ENCODE data around the gene CBFA2T2.
A peak's percentile ranks its signal among the peaks of the same experiment; 100 is the strongest.

Gene CBFA2T2

DNA sequence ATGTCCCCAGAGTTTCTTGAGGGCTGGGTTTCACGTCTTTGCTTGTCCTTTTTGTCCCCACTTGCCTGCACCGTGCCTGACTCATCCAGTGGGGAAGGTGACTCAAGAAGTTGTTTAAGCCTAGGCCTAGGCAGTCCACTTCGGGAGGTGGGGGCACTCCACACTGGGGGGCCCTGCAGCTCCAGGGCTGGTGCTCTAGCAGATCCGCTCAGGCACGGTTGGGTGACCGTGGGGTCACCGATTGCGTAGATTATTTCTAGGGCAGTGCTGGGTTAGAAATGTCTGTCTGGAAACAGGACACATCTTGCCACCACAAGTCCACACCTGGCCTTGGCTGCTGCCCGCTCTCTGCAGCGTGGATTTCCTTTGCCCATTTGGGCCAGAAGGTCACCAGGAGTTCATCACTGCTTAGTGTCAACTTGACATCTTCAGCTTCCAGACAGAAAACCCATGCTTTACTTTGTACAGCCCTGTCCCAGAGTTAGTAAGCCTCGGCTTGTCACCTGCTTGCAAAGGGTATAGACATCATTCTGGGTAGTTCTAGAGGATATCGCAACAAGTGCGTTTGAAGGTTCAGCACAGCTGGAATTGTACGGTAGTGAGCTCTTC lies 158.6 kb downstream of the CBFA2T2 start:
- no peak for TF ChIP-seq CTCF (conservative IDR thresholded peaks at IDR 0.05)
- peak overlapping the region; percentile 99 for H3K27ac ChIP-seq

GRCh38 chr20:33649201-33649681 lies 159.3 kb downstream of the CBFA2T2 start:
- TF ChIP-seq CTCF (conservative IDR thresholded peaks at IDR 0.05) = no peak
- peak overlapping the region; percentile 99 for H3K27ac ChIP-seq

DNA sequence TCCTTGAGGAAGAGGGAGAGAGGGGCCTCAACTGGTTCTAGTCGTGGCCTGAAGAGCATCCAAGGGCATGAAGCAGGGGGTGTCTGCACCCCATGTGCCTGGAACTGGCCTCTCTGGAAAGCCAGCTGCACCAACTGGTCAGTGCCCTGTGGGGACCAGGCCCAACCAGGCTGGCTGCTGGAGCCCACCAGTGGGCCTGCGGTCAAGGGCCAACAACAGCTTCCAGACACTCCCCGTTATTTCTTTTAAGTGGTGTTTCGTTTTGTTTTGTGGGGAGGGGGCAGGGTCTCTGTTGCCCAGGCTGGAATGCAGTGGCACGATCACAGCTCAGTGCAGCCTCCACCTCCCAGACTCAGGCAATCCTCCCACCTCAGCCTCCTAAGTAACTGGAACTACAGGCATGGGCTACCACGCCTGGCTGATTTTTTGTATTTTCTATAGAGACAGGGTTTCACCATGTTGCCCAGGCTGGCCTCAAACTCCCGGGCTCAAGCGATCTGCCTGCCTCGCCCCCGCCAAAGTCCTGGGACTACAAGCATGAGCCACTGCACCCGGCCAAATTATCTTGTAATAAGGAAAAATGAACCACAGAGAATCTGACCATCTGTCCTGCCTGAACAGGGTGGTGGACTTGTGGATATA lies 160.3 kb downstream of the CBFA2T2 start:
- peak overlapping the region; percentile 99 for H3K27ac ChIP-seq

DNA sequence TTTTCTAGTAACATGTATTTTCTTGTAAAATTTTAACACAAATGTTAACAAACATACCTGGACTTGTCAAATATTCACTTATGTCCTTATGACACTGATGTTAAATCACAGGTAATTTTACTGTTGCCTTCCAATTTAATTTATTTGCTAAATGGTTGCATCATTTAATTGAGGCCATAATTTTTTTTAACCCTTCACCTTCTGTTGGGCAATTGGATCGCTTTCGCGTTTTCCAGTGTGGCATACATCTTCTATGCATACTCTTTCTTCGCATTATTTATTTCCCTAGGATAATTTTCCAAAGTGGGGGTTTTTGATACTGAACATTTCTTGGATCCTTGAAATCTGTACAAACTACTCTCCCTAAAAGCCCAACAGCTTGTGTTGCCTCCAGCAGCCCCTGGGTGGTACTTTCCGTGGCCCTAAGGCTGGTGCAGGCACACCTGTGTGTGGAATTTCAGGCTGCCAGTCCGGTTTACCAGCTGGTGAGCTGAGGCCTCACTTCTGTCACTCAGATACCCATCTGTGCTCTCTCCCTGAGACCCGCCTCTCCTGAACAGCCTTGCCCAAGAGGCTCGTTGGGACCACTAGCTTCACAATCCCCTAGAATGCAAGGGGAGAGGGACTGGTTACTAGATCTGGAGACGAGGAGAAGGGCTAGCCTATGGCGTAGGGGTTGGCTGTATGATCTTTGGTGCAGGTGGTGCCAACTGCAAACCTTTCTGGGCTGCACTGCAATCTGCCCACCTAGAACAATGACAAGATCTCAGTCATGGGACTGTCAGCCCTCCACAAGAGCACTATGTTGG lies 161.1 kb downstream of the CBFA2T2 start:
- TF ChIP-seq CTCF (conservative IDR thresholded peaks at IDR 0.05) = no peak
- H3K27ac ChIP-seq = peak overlapping the region; percentile 99

More for the DNA sequence above, 160.3 kb downstream of the CBFA2T2 start:
- no peak for TF ChIP-seq CTCF (conservative IDR thresholded peaks at IDR 0.05)

DNA sequence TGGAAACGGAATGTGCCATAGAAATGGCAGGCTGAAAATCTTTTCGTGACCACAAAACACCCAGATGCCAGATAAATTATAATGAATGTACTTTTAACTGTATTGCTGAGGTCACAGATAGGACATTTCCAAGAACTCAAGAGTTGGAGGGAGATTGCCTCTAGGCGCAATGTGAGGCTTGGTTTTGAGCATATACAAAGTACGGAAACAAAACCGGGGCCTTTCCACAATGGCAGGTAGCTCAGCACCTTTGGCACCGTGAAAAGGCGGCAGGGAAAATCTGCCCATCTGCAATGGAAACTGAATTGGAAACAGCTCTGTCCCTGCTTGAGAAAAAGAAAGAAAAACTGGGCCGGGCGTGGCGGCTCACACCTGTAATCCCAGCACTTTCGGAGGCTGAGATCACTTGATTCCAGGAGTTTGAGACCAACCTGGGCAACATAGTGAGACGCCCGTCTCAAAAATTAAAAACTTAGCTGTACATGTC lies 161.7 kb downstream of the CBFA2T2 start:
- no peak for TF ChIP-seq CTCF (conservative IDR thresholded peaks at IDR 0.05)
- H3K27ac ChIP-seq = peak overlapping the region; percentile 99

DNA sequence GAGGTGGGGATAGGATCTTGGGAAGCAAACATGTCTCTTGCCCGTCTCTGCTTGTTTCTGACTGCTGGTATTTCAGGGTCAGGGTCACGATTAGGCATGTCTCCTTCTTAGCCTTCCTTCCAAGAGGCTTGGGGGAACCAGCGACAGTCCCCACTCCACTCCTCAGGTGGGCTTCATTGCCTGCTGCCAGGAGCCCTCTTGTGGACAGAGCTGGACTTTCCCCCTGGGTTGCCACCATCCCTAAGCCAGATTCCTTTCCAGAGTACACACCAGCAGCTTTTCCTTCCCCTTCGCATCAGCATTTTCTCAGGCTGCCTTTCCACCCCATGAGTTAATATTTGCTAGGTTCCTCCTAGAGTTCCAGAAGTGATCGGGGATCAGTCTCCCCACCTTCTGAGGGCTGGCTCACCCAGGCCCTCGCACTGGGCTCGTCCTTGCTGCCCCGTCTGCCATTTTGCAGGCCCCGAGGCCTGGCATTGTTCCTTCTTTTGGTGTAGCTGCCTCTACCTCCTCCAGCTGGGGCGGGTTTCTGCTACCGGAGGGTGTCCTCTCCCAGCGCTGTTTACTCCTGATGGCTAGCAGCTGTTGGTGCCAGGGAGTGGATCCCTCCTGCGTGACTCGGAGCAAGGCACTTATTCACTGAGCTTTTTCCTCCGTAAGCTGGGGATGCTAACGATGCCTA lies 163.5 kb downstream of the CBFA2T2 start:
- peak; percentile 91 for TF ChIP-seq CTCF (conservative IDR thresholded peaks at IDR 0.05)
- H3K27ac ChIP-seq = peak overlapping the region; percentile 99

Measured in VCaP (cell line).